HG02852 (cell line): ENCODE data around the gene SLC7A5.
"Not testable (repeated sequence)": the region's sequence is repeated elsewhere in the genome, so short reads cannot be mapped to it uniquely, and the experiment has no call there.

Experiments used
- ATAC-seq: cut with Tn5 transposase; IDR thresholded peaks from one replicate; pipeline ENCODE4 v1.9.1; 2021; ENCODE audit warnings: mild to moderate bottlenecking, moderate library complexity; ENCODE audit not compliant: unreplicated experiment

Gene SLC7A5

DNA sequence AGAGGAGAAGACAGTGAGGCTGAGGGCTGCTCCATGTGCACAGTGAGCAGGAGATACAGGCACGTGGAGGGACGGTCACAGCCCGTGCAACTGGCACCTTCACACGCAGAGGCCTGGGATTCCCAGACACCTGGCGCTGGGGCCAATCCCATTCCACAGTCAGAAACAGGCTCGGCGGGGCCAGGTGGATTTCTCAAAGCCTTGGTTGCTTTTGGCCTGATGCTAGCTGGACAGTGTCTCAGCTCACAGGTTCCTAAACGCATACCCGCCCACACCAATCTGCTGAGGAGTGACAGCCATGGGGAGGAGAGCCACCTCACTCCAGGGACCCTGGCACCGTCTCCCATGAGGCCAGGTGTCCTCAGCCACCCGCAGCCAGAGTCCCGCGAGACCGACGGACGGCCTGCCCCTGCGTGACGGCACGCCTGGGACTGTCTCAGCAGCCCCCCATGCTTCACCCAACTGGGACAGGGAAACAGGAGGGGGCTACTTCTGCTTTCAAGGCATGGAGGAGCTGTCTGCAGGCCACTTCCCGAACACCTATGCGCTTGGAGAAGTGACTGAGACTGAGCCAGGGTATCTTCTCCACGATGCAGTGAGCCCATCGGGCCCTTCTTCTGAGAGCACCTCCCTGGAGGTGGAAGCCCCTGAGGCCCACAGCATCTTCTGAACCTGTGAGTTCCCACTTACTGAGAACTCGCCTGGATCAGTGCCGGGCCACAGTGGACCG lies 6.5 kb downstream of the SLC7A5 start:
- not testable (repeated sequence) for ATAC-seq

DNA sequence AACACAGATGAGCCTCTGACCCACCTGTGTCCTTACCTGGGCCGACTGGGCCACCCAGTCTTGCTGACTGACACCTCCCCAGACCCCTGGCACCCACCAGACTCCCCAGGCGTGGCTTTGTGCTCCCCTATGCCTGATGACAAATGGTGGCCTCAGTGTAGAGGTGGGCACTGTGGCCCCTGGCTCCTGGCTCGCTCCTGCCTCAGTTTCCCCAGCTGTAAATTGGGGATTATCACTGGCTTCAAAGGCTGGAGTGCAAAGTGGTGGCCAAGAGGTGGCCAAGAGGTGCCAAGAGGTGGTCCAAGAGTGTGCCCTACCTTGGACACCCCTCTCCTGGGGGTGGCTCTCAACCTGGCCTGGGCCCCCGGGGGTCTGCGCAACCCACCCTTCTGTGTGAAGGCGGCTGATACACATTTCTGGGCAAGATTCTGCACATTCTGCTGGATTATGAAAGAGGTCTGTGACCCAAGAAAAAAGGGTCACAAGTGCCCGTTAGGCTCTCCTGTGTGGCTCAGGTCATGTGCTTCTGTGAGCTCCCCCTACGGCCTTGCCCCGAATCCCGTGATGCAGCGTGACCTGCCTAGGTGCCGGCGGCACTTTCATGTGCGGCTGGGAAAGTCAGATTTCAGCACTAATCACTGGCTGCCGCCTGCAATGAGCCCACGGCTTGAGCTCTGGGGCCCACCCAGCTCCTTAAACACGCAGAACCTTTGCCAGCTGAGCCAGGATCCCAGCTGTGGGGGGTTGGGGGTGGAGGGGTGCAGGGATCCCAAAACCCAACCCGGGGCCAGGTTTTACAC lies 7.8 kb downstream of the SLC7A5 start:
- ATAC-seq = not testable (repeated sequence)

GRCh38 chr16:87860553-87861299 lies 8.6 kb downstream of the SLC7A5 start:
- ATAC-seq = no peak

DNA sequence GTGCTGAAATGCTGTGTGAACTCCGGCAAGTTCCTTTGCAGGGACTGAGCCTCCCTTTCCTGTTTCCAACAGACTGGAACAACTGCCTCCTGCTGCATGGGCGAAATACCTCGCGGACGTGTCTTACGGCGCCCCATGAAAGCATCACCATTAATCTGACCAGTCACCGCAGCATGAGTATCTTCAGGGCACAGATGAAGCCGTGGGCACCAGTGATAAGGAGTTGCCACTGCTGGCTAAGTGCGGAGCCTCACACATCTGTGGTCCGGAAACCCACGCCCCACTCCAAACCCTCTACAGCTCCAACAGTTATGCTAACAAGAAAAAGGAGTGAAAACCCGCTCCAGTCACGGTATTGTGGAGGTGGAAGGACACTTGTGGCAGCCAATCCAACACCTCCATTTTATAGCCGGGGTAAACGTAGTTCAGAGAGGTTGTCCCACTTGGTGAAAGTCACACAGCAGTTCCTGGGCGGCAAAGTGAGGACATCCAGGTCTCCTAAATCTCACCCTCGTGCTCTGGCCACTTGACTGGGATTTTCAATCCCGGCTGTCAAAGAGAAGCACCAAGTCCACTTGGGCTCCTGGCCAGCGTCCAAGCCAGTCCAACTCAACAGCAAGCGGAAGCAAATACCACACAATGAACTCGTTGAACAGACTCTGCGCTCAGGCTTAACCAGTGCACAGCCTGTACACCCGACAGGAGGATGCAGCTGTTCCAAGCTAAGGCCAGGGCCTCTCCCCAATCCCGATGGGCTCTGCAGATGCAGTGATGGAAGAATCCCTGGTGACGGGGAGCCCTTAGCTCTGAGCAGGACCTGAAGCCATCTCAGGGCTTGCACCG lies 10.9 kb downstream of the SLC7A5 start:
- not testable (repeated sequence) for ATAC-seq

GRCh38 chr16:87856791-87857228 lies 12.5 kb downstream of the SLC7A5 start:
- no peak for ATAC-seq

DNA sequence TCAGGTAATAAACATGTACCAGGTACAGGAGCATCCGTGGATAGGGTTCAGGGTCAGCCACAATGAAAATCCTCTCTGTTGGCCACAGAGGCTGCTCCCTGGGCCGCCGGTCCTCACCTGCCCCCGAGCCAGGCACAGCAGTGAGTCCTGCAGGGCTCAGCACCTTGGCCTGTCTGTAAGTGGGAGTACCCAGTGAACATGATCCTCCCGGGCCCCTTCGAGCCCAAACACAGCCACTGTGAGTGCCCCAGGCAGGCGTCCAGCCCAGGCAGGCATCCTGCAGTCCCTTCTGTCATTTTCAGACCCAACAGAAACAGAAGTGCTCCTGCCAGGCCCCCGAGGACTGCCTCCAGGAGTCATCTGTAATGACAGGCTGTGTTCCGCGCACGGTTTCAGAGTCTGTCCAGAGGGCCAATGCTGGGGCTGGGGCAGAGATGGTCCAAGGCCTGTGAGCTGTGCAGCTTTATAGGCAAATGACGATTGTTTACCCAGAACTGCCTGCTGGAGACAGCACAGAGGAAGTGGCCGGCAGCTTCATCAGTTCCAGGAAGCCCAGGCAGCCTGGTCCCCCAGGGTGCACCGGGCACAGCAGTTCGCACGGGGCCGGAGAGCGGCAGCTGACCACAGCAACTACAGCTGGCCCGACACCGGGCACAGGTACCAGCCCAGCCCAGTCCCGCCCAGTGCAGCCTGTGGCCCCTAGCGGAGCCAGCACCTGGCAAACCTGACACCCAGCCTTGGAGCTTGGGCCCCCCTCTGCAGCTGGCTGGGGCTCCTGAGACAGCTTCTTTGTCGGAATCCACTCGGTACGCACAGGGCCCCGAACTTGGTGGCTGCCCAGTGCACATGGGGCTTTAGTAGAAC lies 13.2 kb downstream of the SLC7A5 start:
- ATAC-seq = no peak

DNA sequence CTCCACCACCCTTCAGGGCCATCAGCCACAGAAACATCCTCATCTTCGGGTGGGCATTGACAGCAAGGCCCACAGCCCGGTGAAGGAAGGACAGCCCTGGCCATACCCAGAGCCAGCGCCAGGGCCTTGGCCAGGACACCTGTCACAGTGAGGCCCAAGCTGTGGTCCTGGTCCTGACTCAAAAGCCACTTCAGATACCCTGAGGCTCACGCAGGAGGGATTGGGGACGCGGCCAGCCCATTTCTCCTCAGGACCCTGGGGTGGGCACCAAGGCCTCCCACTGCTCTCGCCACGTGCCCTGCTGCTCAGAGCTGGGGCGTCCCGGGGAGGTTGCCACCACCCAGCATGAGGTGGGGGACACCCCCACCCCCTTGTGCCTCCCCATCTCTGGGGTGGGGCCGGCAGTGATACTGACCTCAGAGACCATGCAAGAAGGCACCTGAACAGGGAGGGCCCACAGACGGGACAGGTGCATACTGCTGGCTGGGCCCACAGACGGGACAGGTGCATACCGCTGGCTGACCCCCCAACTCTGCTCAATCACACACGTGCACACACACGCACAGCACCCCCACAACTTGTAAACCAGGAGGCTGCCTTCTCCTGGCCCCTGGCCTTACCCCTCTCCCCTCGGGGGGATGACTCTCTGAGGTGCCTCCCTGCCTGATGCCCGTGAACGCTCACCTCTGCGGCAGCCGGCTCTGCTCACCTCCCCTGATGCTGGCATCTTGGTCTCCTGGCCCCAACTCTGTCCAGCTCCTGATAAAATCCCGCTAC lies 14.2 kb downstream of the SLC7A5 start:
- no peak for ATAC-seq

DNA sequence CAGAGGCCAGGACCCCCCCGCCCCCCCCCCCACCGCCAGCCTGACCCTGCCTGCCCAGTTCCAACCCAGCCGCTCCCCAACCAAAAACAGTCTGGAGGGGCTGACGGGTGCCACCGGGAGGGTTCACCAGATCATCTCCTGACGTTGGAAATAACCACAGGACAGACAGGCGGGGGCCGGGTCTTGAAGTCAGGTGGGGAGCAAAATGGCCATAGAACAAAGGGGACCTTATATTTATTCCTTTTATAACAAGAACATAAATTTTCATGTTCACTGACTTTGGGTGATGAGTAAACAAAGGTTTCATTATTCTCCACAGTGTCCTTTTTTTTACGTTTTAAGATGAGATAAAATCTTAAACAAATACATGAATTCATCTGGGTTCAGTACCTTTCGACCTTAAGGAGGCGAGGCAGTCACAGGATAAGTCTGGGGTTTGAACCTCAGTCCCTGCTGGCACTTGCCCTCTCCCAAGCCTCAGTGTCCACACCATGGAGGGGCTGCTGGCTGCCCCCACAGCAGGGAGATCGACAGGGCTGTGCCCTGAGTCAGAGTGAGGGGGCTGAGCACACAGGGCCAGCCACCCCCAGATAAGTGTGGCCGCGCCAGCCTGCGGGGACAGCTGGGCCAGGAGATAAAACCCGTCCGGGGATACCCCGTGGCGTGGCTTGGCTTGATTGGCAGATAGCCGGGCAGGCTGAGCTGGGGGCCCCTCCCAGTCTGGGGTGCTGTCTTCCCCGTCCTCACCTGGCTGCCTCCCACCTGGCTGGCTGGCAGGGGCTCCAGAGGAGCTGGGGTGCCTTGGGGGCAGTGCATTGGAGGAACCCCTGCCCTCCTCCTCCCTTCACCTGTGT lies 15.0 kb downstream of the SLC7A5 start:
- ATAC-seq = no peak

DNA sequence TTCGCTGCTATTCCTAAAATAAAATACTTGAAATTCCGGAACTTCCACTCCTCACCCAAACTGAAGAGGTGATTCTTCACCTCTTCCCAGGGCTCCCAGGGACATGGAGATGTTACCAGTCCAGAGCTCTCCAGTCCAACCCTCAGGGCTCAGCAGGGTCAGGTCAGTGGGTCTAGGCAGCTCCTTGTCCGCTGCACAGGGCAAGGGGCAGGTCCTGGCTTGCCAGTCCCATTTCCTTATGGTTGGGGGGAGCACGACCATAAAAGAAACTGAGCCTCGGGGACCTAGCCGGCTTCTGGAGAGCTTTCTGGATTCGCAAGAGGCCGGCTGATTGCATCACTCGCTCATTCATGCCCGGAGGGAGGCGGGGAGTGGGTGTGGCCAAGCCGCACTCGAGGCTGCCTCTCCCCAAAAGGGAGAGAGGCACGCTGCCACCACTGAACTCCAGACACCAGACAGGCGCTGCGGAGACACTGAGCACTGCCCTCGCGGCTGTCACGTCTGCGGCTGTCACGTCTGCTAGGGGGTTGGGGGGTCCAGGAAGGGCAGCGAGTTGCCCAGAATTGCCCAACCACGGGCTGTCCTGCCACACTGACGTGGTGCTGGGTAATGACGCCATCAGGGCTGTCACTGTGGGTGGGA lies 15.8 kb downstream of the SLC7A5 start:
- peak; percentile 44 for ATAC-seq

DNA sequence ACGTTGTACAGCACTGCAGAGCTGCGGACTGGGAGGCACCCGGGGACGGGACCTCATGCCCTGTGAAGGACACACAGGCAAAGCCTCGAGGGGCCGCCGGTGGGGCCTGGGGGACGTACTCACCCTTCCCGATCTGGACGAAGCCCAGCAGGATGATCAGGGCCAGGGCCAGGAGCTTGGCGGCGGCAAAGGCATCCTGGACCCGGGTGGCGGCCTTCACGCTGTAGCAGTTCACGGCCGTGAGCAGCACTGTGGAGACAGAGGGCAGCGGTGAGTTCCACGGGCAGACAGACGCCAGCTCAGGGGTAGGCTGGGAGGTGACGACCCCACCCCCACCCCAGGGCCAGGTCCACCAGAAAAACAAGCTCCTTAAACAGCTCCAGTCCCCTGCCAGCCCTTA lies 17.7 kb downstream of the SLC7A5 start:
- ATAC-seq = no peak

DNA sequence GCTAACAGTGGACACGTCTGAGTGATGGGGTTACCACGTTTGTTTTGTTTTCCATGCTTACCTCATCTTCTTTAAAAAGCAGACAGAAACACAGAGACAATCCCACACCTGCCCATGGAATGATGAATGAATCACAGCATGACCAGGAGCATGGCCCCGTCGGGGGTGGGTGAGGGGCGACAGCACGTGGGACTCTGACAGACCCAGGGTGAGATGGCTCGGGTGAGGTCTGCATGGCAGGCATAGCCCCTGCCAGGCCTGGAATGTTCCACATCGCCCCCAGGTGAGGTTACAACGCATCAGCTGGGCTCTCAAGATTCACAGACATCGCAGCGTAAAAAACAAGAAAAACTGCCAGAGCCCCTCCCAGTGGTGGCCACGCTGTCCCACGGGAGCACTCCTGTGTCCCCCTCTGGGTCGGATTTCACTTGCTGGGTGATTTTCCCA lies 18.1 kb downstream of the SLC7A5 start:
- ATAC-seq = no peak

DNA sequence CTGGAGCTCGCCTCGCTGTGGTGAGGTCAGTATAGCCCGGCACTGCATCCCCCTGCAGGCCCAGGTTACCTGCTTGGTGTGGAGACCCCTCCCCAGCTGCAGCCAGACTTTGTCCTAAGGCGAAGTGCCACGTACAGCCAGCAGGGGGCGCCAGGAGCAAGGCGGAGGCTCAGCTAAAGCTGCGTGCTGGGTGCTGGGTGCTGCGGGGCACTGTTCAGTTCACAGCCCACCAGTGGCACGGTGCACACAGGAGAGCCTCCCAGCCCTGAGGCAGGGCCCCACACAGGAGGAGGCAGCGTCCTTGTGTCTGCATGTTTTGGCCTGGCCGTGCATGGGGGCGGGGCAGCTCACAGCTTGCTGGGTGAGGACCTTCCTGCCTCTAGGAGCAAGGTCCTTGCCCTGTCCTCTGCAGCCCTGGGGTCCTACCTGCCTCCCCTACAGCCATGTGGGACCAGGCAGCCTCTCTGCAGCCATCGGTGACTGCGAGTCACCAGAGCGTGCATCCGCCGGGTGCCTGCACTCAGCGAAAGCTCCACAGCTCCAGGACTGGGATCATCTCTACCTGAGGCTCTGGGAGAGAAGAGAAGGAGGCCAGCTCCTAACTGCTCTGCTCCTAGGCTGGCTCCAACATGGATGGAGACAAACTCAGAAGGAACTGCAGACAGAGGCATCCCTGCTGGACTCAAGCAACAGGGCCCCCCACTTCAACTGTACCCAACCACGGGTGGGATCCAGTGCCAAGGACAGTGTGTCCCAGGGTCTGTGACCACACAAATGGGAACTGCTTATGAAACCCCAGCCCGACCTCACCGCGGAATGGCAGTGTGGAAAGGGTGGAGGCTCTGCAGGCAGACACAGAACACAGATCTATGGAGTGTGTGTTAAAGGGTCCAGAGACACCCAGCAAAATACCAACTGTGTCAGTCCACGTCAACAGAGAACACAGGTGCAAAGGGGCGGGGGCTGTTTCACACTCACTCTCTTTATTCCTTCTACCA lies 19.0 kb downstream of the SLC7A5 start:
- ATAC-seq = no peak

- ATAC-seq = no peak
These were observed 19.8 kb downstream of the SLC7A5 start for GRCh38 chr16:87849419-87850008.

DNA sequence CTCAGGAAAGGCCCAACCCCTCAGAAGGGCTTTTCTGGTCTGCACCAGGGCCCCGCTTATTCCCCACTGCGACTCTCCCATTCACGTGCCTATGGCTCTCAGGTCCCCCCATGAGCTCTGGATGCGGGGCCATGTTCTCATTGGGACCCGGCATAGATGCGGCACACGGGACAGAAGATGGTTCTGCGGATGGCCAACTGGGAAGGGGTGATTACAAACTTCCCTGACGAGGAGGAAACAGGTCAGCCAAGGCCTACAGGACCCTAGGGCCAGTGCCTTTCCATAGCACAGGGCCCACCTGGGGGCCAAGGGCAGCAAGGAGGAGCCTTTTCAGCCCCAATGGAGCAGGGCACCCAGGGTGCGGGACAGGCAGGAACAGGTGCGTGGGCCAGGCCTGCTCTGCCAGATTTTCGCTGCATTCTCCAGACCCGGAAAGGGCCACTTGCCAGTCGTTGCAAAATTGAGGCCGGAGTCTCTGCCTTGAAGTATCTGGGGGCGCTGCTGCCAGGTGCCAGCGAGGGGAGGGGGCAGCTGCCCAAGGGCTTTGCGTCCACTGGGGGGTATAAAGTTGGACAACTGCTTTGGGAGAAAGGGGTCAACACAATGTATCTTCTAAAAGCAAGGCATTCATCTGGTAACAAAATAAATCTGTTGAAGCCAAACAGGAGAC lies 20.5 kb downstream of the SLC7A5 start:
- ATAC-seq = no peak
